ENCODE data around the gene MIA. TPM values are rescaled to one million over a fixed set of nuclear protein-coding genes. Genes with fewer than 3 reads are reported as not detected.

Gene MIA
- total RNA-seq, result not detected in 2 replicates

GRCh38 chr19:40774916-40775631, at the start of gene MIA:
Gene MIA, plus strand, starts transcription at chr19:40775521. Its CDS starts 22 bp downstream, at chr19:40775543.

GRCh38 chr19:40750058-40750873, 25.1 kb upstream of the MIA start, which contains the start of gene ACTMAP:
Gene ACTMAP, minus strand, starts transcription at chr19:40750477. Its CDS starts 674 bp downstream, at chr19:40749803.

GRCh38 chr19:40750874-40751537, 24.3 kb upstream of the MIA start, which contains the start of gene SNRPA:
Gene SNRPA, plus strand, starts transcription at chr19:40751203. Its CDS starts 206 bp downstream, at chr19:40751409.

DNA sequence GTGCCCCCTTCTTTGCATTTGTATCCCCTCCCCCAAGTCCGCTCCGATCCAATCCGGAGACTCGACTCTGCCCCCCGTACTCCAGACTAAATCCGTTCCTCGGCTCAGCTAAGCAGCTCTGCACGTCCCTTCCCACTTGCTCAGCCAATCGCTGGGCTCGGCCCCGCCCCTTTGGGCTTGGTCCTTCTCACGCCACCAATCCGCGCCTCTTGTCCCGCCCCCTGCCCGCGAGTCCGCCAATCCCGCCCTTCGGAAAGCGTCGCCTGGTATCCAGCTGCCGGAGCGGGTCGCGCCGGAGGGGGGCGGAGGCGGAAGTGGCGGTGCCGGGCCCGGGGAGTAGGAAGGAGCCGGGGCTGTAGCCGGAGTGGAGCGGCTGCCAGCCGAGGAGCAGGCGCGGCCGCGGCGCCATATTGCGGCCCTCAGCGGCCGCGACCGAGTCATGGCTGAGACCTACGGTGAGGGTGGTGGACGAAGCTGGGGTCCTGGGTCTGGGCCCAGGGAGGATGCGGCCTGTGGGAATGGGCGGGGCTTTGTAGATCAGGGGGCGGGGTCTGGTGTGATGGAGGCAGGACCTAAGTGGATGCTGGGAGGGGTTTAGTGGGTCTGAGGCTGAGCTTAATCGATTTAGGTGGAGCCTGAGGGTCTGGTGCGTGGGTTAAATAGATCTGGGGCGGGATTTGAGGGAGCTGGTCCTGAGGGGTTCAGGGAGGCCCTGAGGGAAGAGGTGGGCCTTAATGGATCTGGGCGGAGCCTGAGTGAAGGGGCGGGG, 2.8 kb downstream of the MIA start, which contains the start of gene RAB4B:
RAB4B (plus strand) TSS at position 311 of the 769 bp plus-strand sequence; CDS start at position 440, 129 bp downstream.

DNA sequence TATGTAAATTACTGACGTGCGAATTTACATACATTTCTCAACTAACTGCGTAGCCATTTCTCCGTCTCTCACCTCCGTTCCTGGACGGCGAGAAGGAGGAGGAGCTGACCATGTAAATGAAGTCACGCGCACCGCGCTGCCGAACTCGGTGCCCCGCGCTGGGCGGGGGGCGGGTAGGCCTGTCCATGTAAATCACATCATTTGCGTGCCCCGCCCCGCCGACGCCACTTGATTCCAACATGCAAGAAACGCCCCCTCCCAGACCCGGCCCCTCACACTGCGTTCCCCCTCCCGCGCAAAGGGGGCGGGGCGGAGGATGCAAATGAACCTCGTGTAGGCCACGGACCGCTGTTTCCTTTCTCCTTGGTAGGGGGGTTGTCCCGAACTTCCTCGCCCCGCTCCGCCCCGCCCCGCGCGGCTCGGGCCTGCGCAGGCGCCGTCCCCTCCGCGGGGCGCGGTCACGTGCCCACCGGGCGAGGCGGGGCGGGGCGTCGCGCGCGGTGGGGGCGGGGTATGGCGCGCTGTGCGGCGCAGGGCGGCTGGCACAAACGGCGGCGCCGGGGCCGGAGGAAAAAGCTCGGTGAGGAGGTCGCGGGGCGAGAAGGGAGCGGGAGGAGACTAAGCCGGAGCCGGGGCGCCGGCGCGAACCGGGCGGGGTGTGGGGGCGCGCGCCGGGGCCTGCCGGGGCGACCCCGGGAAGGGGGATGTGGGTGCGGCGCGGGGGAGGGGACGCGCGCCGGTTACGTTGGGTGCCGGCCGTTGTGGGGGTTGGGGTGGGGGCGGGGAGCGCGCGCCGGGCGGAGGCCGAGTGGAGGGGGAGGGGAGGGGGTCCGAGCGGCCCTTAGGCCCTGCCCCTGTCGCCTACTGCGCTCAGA, 23.6 kb downstream of the MIA start, which contains the start of gene EGLN2:
EGLN2 (plus strand) TSS at position 509 of the 875 bp plus-strand sequence. CDS start 1,382 bp downstream, outside the sequence.

Other genes with a start within 250 kb of the MIA start
- gene SHKBP1, start 198.6 kb upstream of the MIA start, total RNA-seq, result 24.9 and 69.7 TPM in 2 replicates
- 24.6 and 34.0 TPM in 2 replicates for gene LTBP4, start 174.2 kb upstream of the MIA start, total RNA-seq
- 31.8 and 72.5 TPM in 2 replicates for gene NUMBL, start 84.9 kb upstream of the MIA start, total RNA-seq
- 30.3 and 31.4 TPM in 2 replicates for gene COQ8B, start 58.6 kb upstream of the MIA start, total RNA-seq
- gene ITPKC, start 58.4 kb upstream of the MIA start, total RNA-seq, result 14.3 and 15.1 TPM in 2 replicates
- 0.59 and 1.9 TPM in 2 replicates for gene ACTMAP, start 25.0 kb upstream of the MIA start, total RNA-seq
- 11.9 and 29.7 TPM in 2 replicates for gene SNRPA, start 24.3 kb upstream of the MIA start, total RNA-seq
- 9.5 and 11.1 TPM in 2 replicates for gene RAB4B, start 2.7 kb downstream of the MIA start, total RNA-seq
- 75.1 and 81.1 TPM in 2 replicates for gene EGLN2, start 23.7 kb downstream of the MIA start, total RNA-seq
- gene CYP2A6, start 74.9 kb downstream of the MIA start, total RNA-seq, result 0.30 TPM in 1 of 2 replicates, not detected in the other
- not detected in 2 replicates for gene CYP2A7, start 106.7 kb downstream of the MIA start, total RNA-seq
- not detected in 2 replicates for gene CYP2B6, start 215.8 kb downstream of the MIA start, total RNA-seq

Measured in smooth muscle cell of the umbilical artery (primary cell).